Left forelimb (tissue), 1 donor: ENCODE data around the gene THAP2.
A peak's percentile ranks its signal among the peaks of the same experiment; 100 is the strongest.
"Not testable (repeated sequence)": the region's sequence is repeated elsewhere in the genome, so short reads cannot be mapped to it uniquely, and the experiment has no call there.

Experiments used
- DNase-seq: peaks from one replicate; pipeline ENCODE4 v3.0.0-alpha.2; 2018; ENCODE audit warnings: low spot score

Gene THAP2

GRCh38 chr12:71662849-71663560 is 1.1 kb upstream of the THAP2 start:
- DNase-seq, result peak; percentile 88

DNA sequence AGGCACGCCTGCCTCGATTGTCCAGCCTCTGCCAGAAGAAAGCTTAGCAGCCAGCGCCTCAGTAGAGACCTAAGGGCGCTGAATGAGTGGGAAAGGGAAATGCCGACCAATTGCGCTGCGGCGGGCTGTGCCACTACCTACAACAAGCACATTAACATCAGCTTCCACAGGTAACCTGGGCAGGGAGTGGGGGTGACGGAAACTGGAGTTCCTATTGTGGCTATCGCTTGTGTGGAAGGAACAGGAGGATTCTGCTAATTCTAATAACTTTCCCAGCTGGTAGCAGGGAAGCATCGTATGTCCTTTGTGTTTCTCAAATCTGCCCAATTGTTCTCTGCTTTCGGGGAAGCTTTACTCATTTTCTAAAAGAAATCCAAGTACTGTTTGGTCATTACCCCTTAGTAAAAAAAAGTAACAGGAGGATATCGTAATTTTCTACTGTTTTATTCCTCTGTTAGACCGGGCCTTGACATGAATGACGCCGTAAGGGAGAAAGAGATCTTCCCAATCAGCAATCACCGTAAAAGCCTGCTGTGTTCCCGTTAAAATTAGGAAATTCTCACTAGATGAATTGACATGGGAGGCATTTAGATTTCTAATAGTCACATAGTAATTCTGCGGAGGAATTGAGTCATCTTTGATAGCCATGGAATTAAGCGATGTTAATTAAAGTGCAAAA is 449 bp downstream of the THAP2 start:
- no peak for DNase-seq

DNA sequence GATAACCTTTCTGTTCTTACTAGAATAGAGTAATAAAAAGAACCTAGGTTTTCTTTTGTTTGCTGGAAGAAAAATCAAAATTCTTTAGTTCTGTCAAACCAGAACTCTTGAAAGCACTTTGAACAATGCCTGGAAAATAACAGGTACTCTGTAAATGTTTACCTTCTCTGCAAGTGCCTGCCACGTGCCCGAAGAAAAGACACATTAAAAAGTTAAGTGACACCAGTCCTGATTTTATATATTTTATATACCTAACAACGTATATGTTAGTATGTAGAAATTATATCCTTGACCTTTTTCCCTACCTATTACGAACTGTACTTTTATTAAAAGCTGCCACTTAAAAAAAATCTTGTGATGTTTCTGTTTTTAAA is 976 bp downstream of the THAP2 start:
- no peak for DNase-seq

DNA sequence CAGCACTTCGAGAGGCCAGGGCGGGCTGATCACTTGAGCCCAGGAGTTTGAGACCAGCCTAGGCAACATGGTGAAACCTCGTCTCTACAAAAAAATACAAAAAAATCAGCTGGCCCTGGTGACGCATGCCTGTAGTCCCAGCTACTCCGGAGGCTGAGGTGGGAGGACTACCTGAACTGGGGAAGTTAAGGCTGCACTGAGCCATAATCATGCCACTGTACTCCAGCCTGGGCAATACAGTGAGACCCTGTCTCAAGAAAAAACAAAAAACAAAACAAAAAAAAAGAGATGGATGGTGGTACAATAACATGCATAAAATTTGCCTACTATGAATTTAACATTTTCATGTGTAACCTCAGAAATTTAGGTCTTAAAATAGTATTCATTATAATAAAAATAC is 2.2 kb downstream of the THAP2 start:
- DNase-seq, result no peak

DNA sequence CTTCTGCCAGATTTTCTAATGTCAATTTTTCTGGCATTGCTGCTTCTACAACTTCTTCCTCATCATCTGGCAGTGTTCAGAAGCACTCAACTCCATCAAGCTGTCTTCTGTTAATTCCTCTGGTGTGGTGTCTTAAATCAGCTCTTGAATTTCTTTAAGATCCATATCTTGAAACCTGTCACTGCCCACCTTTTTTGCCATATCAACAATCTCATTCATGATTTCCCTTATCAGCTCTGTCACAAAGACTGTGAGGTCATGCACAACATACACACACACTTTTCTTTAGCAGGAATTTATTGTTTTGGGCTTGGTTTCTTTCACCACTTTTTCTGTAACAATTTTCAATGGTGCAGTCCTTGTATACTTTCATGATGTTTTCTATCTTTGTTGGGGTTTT is 7.2 kb downstream of the THAP2 start:
- DNase-seq, result no peak

- DNase-seq, result no peak
Observed at GRCh38 chr12:71671816-71672215, 7.7 kb downstream of the THAP2 start.

- DNase-seq, result no peak
Observed at GRCh38 chr12:71682466-71682865, 18.4 kb downstream of the THAP2 start.

DNA sequence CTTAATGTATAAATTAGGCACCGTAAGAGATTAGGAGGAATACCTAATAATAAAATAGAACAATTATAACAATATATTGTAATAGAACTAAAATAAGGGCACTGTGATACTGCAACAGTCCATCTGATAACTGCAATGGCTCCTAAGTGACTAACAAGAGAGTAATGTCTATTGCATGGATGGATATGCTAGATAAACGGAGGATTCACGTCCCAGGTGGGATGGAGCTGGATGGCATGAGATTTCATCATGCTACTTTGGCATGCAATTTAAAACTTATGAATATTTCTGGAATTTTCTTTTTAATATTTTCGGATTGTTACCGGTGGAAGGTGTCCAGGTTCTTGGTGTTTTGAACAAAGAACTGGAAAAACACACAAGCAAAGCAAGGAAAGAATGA is 19.5 kb downstream of the THAP2 start:
- no peak for DNase-seq

DNA sequence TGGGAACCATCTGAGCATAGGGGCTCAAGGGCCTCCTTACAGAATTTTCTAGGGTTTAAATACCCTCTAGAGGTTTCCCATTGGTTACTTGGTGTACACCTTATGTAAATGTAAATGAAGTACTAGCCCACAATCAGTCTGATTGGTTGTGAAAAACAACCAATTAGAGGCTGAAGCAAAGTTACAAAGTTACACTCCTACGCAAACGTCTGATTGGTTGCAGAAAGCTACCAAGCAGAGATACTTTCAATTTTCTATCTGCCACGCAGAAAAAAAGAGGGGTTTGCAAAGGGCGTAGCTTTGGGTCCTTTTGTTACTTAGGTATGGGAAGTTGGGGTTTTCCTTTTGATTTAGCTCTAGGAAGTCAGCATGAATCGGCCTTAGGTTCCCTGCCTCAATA is 20.0 kb downstream of the THAP2 start:
- DNase-seq, result no peak

GRCh38 chr12:71685312-71685906 is 21.3 kb downstream of the THAP2 start:
- no peak for DNase-seq

GRCh38 chr12:71685914-71686657 is 22.0 kb downstream of the THAP2 start, which contains the start of gene TMEM19:
TMEM19 (plus strand) TSS chr12:71686082; CDS start chr12:71686681, 599 bp downstream.
- DNase-seq, result peak; percentile 91

DNA sequence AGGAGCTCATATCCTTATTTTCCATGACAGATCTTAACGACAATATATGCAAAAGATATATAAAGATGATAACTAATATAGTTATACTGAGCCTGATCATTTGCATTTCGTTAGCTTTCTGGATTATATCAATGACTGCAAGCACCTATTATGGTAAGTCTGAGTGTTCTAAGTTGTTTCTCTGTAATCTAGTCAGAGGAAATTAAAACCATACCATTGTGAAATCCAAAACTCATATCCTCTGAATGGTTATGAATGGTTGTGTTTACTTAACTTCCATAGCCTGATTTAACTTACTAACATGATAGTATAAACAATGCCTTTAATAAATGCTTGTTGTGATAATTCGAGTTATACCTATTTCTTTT is 22.5 kb downstream of the THAP2 start:
- no peak for DNase-seq

DNA sequence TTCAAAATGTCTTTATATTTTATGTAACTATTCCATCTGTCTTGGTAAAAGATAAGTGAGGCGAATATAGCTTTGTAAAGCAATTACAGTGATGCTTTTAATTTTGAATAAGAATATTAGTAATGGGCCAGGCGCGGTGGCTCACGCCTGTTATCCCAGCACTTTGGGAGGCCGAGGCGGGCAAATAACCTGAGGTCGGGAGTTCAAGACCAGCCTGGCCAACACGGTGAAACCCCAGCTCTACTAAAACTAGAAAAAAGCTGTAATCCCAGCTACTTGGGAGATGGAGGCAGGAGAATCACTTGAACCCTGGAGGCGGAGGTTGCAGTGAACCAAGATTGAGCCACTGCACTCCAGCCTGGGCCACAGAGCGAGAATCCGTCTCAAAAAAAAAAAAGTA is 23.1 kb downstream of the THAP2 start:
- DNase-seq, result not testable (repeated sequence)

DNA sequence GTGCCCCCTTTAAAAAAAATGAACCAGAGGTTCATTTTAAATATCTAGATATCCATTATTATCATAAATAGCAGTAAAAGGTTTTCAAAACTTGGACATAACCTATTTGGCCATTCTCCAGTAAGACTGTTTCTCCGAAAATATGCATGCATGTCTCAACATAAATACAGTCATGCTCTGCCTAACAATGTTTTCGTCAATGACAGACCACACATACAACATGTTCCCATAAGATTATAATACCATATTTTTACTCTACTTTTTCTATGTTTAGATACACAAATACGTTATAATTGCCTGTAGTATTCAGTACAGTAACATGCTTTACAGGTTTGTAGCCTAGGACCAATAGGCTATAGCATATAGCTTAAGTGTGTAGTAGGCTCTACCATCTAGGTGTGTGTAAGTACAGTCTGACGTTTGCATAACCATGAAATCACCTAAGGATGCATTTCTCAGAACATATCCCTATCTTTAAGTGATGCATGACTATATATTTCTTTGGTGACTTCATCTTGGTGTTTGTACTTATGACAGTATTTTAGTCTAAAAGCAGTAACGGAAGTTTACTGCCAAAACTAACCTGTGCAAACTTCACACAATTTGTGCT is 25.0 kb downstream of the THAP2 start:
- DNase-seq, result no peak

DNA sequence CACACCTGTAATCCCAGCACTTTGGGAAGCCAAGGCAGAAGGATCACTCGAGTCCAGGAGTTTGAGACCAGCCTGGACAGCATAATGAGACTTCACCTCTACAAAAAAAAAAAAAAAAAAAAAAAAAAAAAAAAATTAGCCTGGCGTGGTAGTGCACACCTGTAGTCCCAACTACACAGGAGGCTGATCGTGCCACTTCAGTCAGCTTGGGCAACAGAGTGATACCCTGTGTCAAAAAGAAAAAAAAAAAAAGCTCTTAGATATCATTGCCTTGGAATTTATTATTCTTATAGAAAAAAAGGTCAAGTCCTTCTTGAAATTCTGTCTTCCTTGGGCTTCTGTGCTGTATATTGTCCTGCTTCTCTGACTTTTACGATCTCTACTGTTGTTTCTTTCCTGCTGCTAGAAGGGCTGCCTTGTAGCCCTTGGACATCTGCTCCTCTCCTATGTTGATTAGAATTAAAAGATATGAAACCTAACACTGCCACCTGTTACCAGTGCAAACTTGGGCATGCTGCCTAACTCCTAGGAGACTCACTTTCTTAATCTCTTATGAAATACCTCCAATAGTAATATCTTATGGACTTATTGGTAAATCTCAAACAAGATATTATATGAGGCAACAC is 27.5 kb downstream of the THAP2 start:
- no peak for DNase-seq

DNA sequence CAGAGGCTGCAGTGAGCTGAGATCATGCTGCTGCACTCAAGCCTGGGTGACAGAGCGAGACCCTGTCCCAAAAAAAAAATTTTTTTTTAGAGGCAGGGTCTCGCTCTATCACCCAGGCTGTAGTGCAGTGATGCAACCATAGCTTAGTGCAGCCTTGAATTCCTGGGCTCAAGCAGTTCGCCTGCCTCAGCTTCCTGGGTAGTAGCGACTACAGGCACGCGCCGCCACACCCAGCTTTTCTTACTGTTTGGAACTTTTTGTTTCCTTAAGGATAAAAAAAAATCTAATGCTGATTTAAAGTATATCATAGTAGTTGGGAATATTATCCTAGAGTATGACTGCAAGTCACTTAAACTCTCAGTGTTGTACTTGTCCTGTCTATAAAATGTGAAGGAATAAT is 29.0 kb downstream of the THAP2 start:
- no peak for DNase-seq

DNA sequence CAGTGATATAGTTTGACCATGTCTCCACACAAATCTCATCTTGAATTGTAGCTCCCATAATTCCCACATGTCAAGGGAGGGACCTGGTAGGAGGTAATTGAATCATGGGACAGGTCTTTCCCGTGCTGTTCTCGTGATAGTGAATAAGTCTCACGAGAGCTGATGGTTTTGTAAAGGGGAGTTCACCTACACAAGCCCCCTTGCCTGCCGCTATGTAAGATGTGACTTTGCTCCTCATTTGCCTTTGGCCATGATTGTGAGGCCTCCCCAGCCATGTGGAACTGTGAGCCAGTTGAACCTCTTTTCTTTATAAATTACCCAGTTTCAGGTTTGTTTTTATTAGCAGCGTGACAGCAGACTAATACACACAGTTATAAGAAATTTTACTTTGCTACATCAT is 29.6 kb downstream of the THAP2 start:
- not testable (repeated sequence) for DNase-seq

- DNase-seq, result no peak
Observed at GRCh38 chr12:71694099-71694820, 30.2 kb downstream of the THAP2 start.

DNA sequence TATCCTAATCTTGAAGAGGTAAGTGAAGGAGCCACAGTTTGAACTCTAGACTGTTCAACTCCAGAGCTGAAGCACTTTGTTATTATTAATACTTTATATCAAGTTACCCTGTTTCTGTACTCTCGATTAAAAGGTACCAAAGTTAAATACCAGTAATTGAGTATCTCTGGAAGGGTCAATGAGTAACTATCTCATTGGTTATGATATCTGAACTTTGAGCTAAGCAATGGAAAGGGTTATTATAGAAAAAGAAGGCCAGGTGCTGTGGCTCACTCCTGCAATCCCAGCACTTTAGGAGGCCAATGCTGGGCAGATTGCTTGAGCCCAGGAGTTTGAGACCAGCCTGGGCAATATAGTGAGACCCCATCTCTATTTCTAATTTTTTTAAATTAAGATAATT is 31.7 kb downstream of the THAP2 start:
- DNase-seq, result no peak

- not testable (repeated sequence) for DNase-seq
Observed at GRCh38 chr12:71702181-71702580, 38.1 kb downstream of the THAP2 start.

DNA sequence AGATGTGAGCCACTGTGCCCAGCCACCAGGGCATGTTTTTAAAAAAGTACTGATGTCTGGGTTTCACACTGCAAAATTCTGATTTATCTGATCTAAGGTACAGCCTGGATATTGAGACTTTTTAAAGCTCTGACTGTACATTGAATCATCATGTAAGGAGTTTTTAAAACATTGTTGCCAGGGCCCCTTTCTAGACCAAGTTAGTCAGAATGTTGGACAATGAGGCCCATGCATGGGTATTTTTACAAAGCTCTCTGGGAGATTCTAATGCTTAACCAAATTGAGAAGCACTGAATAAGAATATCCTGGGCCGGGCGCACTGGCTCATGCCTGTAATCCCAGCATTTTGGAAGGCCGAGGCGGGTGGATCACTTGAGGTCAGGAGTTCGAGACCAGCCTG is 38.5 kb downstream of the THAP2 start:
- no peak for DNase-seq
